DND-41 (cell line): ENCODE data around the gene RAD50.

Source experiments
- ATAC-seq: fragments of 200-7000 bp; cut with Tn5 transposase; 3 replicates; pipeline ENCODE4 v1.9.1; 2021; ENCODE audit warnings: low read depth; ENCODE audit not compliant: insufficient read depth
- DNase-seq: peaks from one replicate; pipeline ENCODE4 v3.0.0-alpha.2; 2020
- H2AFZ ChIP-seq: 2 replicates; pipeline ENCODE4 v1.6.0; 2012; ENCODE audit warnings: low read depth, low read length
- H3K27ac ChIP-seq: 2 replicates; pipeline ENCODE4 v1.5.1; 2012; ENCODE audit warnings: low read length, inconsistent platforms
- H3K27me3 ChIP-seq: fragments of 200-600 bp; sonication (generic); 2 replicates; pipeline ENCODE4 v1.6.0; 2012; ENCODE audit warnings: low read length, mild to moderate bottlenecking, inconsistent platforms; ENCODE audit not compliant: insufficient read depth, poor library complexity
- H3K36me3 ChIP-seq: 2 replicates; pipeline ENCODE4 v1.5.1; 2012; ENCODE audit warnings: low read length, inconsistent platforms; ENCODE audit not compliant: insufficient read depth
- H3K4me1 ChIP-seq: 2 replicates; pipeline ENCODE4 v1.5.1; 2012; ENCODE audit warnings: mild to moderate bottlenecking, low read length; ENCODE audit not compliant: insufficient read depth
- H3K4me2 ChIP-seq: 2 replicates; pipeline ENCODE4 v1.6.0; 2012; ENCODE audit warnings: mild to moderate bottlenecking, moderate library complexity, low read length, inconsistent platforms; ENCODE audit not compliant: insufficient read depth
- H3K4me3 ChIP-seq, 2 experiments: fragments of 200-600 bp in 1 of 2; shearing (Covaris generic) in 1 of 2; 2 replicates each; pipeline ENCODE4 v1.5.1; 2012 to 2016; ENCODE audit warnings: inconsistent platforms in 2 of 2, low read length in 2 of 2, mild to moderate bottlenecking in 2 of 2, low read depth in 1 of 2, moderate library complexity in 1 of 2
- H3K79me2 ChIP-seq: 2 replicates; pipeline ENCODE4 v1.6.0; 2012; ENCODE audit warnings: low read length, inconsistent platforms; ENCODE audit not compliant: insufficient read depth
- H3K9ac ChIP-seq: 2 replicates; pipeline ENCODE4 v1.6.0; 2012; ENCODE audit warnings: low read depth, mild to moderate bottlenecking, inconsistent platforms, low read length, moderate library complexity
- H3K9me3 ChIP-seq: 2 replicates; pipeline ENCODE4 v1.5.1; 2012; ENCODE audit warnings: low read length, moderate library complexity, mild to moderate bottlenecking, inconsistent platforms; ENCODE audit not compliant: insufficient read depth, severe bottlenecking
- H4K20me1 ChIP-seq: 2 replicates; pipeline ENCODE4 v1.6.0; 2012; ENCODE audit warnings: low read length; ENCODE audit not compliant: insufficient read depth
- CTCF ChIP-seq: IDR thresholded peaks from 2 replicates; pipeline ENCODE4 v1.5.1; 2012; ENCODE audit warnings: borderline replicate concordance, low read length, moderate library complexity, mild to moderate bottlenecking; ENCODE audit not compliant: poor library complexity, severe bottlenecking; ENCODE audit errors: extremely low read depth
- EZH2 ChIP-seq: IDR thresholded peaks from 3 replicates; pipeline ENCODE4 v1.6.1; 2012; ENCODE audit warnings: borderline replicate concordance, low read depth, mild to moderate bottlenecking, moderate library complexity, low read length, inconsistent platforms; ENCODE audit not compliant: severe bottlenecking

The RAD50 gene

GRCh38 chr5:132665574-132666080, 108.8 kb downstream of the RAD50 start:
- no peak overlapping the region for H3K9ac ChIP-seq

DNA sequence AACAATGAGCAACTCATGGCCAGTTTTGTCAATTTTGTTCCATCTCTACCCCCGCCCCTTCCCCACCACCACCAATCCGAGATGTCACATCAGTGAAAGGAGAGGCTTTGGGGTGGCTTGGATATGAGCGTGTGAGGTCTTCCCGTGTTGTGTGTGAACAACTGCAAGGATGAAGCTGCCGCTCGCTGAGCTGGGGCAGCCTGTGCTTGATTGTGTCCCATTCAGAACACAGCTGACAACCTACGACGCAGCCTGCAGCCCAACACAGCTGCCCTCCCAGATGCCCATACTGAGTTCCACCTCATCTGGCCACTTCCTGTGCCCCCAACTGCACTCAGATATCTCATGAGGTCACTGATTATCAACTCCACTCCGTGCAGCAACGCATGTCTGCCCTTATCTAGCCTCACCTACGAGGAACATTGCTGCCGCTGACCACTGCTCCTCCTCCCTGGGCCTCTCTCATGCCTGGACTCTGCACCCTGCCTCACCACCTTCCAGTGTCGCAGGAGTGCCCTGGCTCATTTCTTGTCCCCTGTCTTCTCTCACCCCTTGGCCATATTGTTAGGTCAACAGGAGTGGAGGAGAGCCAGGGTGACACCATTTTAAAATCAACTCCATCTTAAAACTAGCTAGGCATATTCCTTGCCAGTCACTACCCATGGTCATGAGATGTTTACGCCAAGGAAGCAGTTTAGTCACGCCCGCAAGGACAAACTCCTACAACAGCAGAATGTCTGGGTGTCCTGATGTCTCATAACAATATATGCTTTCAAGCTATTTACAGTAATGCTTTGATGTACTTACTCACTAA, 109.7 kb downstream of the RAD50 start:
- H3K9ac ChIP-seq = no peak overlapping the region
- H3K4me3 ChIP-seq = no peak overlapping the region
- no peaks in the 10 kb centered on the region for H3K9me3 ChIP-seq
- ATAC-seq (no peak), DNase-seq (no peak)
- 0 out of 2 replicates have a peak, but pooled peaks cover 3% of the 10 kb centered on the region for H3K4me1 ChIP-seq
- no peaks in the 10 kb centered on the region for H3K79me2 ChIP-seq
- H3K27me3 ChIP-seq = no peaks in the 10 kb centered on the region
- H2AFZ ChIP-seq = no peak overlapping the region
- H3K27ac ChIP-seq = no peak overlapping the region
- H3K4me2 ChIP-seq = no peak overlapping the region
- TF ChIP-seq CTCF (no peak), EZH2 (no peak)
- no peaks in the 10 kb centered on the region for H4K20me1 ChIP-seq
- H3K36me3 ChIP-seq = no peaks in the 10 kb centered on the region

More at GRCh38 chr5:132665574-132666080, 108.8 kb downstream of the RAD50 start:
- Histone ChIP-seq H2AFZ (no peak overlapping the region), H3K36me3 (no peaks in the 10 kb centered on the region), H3K9me3 (no peaks in the 10 kb centered on the region), H3K79me2 (no peaks in the 10 kb centered on the region), H3K4me1 (0 out of 2 replicates have a peak, but pooled peaks cover 3% of the 10 kb centered on the region), H3K27me3 (no peaks in the 10 kb centered on the region), H3K27ac (no peak overlapping the region), H4K20me1 (no peaks in the 10 kb centered on the region), H3K4me3 (no peak overlapping the region), H3K4me2 (no peak overlapping the region)
- ATAC-seq (no peak), DNase-seq (no peak)
- TF ChIP-seq CTCF (no peak), EZH2 (no peak)

GRCh38 chr5:132667309-132667708, 110.5 kb downstream of the RAD50 start:
- Histone ChIP-seq H3K27ac (no peak overlapping the region), H2AFZ (no peak overlapping the region), H3K79me2 (no peaks in the 10 kb centered on the region), H3K9ac (no peak overlapping the region), H3K36me3 (no peaks in the 10 kb centered on the region), H3K27me3 (no peaks in the 10 kb centered on the region), H3K4me1 (0 out of 2 replicates have a peak, but pooled peaks cover 3% of the 10 kb centered on the region), H4K20me1 (no peaks in the 10 kb centered on the region), H3K4me2 (no peak overlapping the region), H3K9me3 (no peaks in the 10 kb centered on the region), H3K4me3 (no peak overlapping the region)
- DNase-seq = no peak
- TF ChIP-seq EZH2 = no peak
- no peak for TF ChIP-seq CTCF
- ATAC-seq = peak; percentile 48; the same call in 1 of the 3 replicates
